Smooth muscle cell (in vitro differentiated cells): ENCODE data around the gene COQ5. TPM values are rescaled to one million over a fixed set of nuclear protein-coding genes. Genes with fewer than 3 reads are reported as not detected.

Source experiments
- DNase-seq: peaks from one replicate; lab custom pipeline; 2025; ENCODE audit not compliant: unreplicated experiment; lab: John Stamatoyannopoulos, UW
- H2AFZ ChIP-seq: fragments of 200-600 bp; sonication (generic); 2 replicates; pipeline ENCODE4 v1.6.0; 2016; ENCODE audit warnings: antibody characterized with exemption, low read depth, mild to moderate bottlenecking
- H3F3A ChIP-seq: fragments of 200-600 bp; sonication (generic); 2 replicates; pipeline ENCODE4 v1.6.0; 2017; ENCODE audit warnings: antibody characterized with exemption, low read depth
- H3K27ac ChIP-seq: fragments of 200-600 bp; sonication (generic); 2 replicates; pipeline ENCODE4 v1.5.1; 2016; ENCODE audit warnings: low read depth, mild to moderate bottlenecking
- H3K27me3 ChIP-seq: fragments of 200-600 bp; sonication (generic); 2 replicates; pipeline ENCODE4 v1.6.1; 2016; ENCODE audit warnings: low read depth, mild to moderate bottlenecking
- H3K36me3 ChIP-seq: fragments of 200-600 bp; sonication (generic); 2 replicates; pipeline ENCODE4 v1.5.1; 2016; ENCODE audit warnings: low read depth
- H3K4me1 ChIP-seq: fragments of 200-600 bp; sonication (generic); 2 replicates; pipeline ENCODE4 v1.5.1; 2016; ENCODE audit warnings: low read depth
- H3K4me2 ChIP-seq: fragments of 200-600 bp; sonication (generic); 2 replicates; pipeline ENCODE4 v1.6.0; 2016; ENCODE audit warnings: mild to moderate bottlenecking
- H3K4me3 ChIP-seq: fragments of 200-600 bp; sonication (generic); 2 replicates; pipeline ENCODE4 v1.5.1; 2016; ENCODE audit warnings: mild to moderate bottlenecking
- H3K79me2 ChIP-seq: fragments of 200-600 bp; sonication (generic); 2 replicates; pipeline ENCODE4 v1.6.0; 2016; ENCODE audit warnings: low read depth, mild to moderate bottlenecking
- H3K9ac ChIP-seq: fragments of 200-600 bp; sonication (generic); 2 replicates; pipeline ENCODE4 v1.6.0; 2016; ENCODE audit warnings: low read depth
- H3K9me3 ChIP-seq: fragments of 200-600 bp; sonication (generic); replicated peaks from 2 replicates; pipeline ENCODE4 v1.5.1; 2016; ENCODE audit warnings: low read depth
- H4K20me1 ChIP-seq: fragments of 200-600 bp; sonication (generic); 2 replicates; pipeline ENCODE4 v1.6.0; 2016; ENCODE audit warnings: low read depth
- WGBS: methylation state at CpG from one replicate; pipeline ENCODE4 v1.1.7; 2016; ENCODE audit warnings: low lambda C conversion rate; 5-methylcytosine and 5-hydroxymethylcytosine counted together
- polyA plus RNA-seq: library from polyadenylated mRNA; unstranded; fragments of >200 nt; fragmentation: Nextera tagmentation; extraction: Ambion mirVana; gene quantifications from 2 replicates; pipeline ENCODE4 v1.2.1, GENCODE V29; 2016
- total RNA-seq: library from RNA; depleted of rRNA; stranded (reverse); fragments of >200 nt; gene quantifications from 2 replicates; pipeline ENCODE4 v1.2.3, GENCODE V29; 2014
- TF ChIP-seq, protein P1 (sequence below): fragments of 200-600 bp; sonication (generic); IDR thresholded peaks from 2 replicates; pipeline ENCODE4 v1.5.1; 2017; ENCODE audit warnings: borderline replicate concordance, mild to moderate bottlenecking, antibody characterized with exemption; ENCODE audit not compliant: insufficient read depth, poor library complexity, severe bottlenecking

The COQ5 gene
- total and polyA plus RNA-seq, 2 experiments from 2014 or later = 32.5 to 46.9 TPM

GRCh38 chr12:120481022-120481767 is 47.8 kb downstream of the COQ5 start:
- no peaks in the 10 kb centered on the region for H3K27me3 ChIP-seq
- H2AFZ ChIP-seq = no peak overlapping the region
- no peak for DNase-seq
- H3K4me2 ChIP-seq = no peak overlapping the region
- no peaks in the 10 kb centered on the region for H3K9me3 ChIP-seq
- H3K27ac ChIP-seq = no peak overlapping the region
- no peaks in the 10 kb centered on the region for H3K4me1 ChIP-seq
- no peaks in the 10 kb centered on the region for H3F3A ChIP-seq
- no peak overlapping the region for H3K9ac ChIP-seq
- no peak overlapping the region for H3K4me3 ChIP-seq
- peaks cover 11% of the 10 kb centered on the region for H3K79me2 ChIP-seq
- no peaks in the 10 kb centered on the region for H3K36me3 ChIP-seq
- 98% methylated on average over 9 of the region's 9 CpGs for WGBS
- TF ChIP-seq, protein P1, sequence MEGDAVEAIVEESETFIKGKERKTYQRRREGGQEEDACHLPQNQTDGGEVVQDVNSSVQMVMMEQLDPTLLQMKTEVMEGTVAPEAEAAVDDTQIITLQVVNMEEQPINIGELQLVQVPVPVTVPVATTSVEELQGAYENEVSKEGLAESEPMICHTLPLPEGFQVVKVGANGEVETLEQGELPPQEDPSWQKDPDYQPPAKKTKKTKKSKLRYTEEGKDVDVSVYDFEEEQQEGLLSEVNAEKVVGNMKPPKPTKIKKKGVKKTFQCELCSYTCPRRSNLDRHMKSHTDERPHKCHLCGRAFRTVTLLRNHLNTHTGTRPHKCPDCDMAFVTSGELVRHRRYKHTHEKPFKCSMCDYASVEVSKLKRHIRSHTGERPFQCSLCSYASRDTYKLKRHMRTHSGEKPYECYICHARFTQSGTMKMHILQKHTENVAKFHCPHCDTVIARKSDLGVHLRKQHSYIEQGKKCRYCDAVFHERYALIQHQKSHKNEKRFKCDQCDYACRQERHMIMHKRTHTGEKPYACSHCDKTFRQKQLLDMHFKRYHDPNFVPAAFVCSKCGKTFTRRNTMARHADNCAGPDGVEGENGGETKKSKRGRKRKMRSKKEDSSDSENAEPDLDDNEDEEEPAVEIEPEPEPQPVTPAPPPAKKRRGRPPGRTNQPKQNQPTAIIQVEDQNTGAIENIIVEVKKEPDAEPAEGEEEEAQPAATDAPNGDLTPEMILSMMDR = no peak
- H4K20me1 ChIP-seq = no peaks in the 10 kb centered on the region

- Histone ChIP-seq H3K36me3 (no peaks in the 10 kb centered on the region), H3K9ac (no peak overlapping the region), H3K4me1 (no peaks in the 10 kb centered on the region), H4K20me1 (no peaks in the 10 kb centered on the region), H3K9me3 (no peaks in the 10 kb centered on the region), H3F3A (no peaks in the 10 kb centered on the region), H3K79me2 (peaks cover 10% of the 10 kb centered on the region), H3K4me2 (no peak overlapping the region), H3K4me3 (no peak overlapping the region), H3K27ac (no peak overlapping the region), H3K27me3 (no peaks in the 10 kb centered on the region), H2AFZ (no peak overlapping the region)
- WGBS = 88% methylated on average over 1 of the region's 1 CpG
- no peak for DNase-seq
- TF ChIP-seq, protein P1 = no peak
Observed at GRCh38 chr12:120480211-120480610, 48.7 kb downstream of the COQ5 start.

DNA sequence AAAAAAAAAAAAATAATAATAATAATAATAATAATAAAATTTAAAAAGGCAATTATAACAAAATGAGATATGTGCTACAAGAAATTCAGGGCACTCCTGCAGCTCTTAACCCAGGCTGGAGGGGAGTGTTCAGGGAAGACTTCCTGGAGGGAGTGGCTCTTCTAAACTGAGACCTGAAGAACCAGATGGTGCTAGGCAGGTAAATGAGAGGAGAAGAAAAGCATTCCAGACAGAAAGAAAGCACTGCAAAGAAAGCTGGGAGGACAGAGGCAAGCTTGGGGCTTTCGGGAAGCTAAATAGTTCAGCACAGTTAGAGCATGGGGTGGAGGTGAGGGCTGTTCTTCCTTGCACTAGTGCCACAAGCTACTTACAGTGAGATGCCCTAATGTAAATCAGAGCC is 49.5 kb downstream of the COQ5 start:
- no peak for DNase-seq
- TF ChIP-seq, protein P1 = no peak
- Histone ChIP-seq H3K79me2 (peaks cover 11% of the 10 kb centered on the region), H3K9me3 (no peaks in the 10 kb centered on the region), H3K36me3 (no peaks in the 10 kb centered on the region), H3K4me2 (no peak overlapping the region), H3K27ac (no peak overlapping the region), H3K9ac (no peak overlapping the region), H3K4me3 (no peak overlapping the region), H3K4me1 (no peaks in the 10 kb centered on the region), H2AFZ (no peak overlapping the region), H3K27me3 (no peaks in the 10 kb centered on the region), H4K20me1 (no peaks in the 10 kb centered on the region), H3F3A (no peaks in the 10 kb centered on the region)
- 79% methylated on average over 1 of the region's 1 CpG for WGBS

- Histone ChIP-seq H3K4me3 (no peak overlapping the region), H3K36me3 (no peaks in the 10 kb centered on the region), H2AFZ (no peak overlapping the region), H3K27me3 (no peaks in the 10 kb centered on the region), H3K9ac (no peak overlapping the region), H3K9me3 (no peaks in the 10 kb centered on the region), H3K27ac (peak overlapping the region; percentile 71), H4K20me1 (no peaks in the 10 kb centered on the region), H3K4me1 (peaks cover 2% of the 10 kb centered on the region), H3K79me2 (peaks cover 31% of the 10 kb centered on the region), H3F3A (no peaks in the 10 kb centered on the region), H3K4me2 (no peak overlapping the region)
- DNase-seq = no peak
- 100% methylated on average over 1 of the region's 1 CpG for WGBS
- TF ChIP-seq, protein P1 = no peak
Observed at GRCh38 chr12:120475643-120476042, 53.3 kb downstream of the COQ5 start.
